Measurements from ENCODE around the gene OXER1.

- TF ChIP-seq MXD1 (CRISPR knock-in tag; IDR thresholded peaks at IDR 0.05): no peak
- no peak for TF ChIP-seq GABPA (IDR thresholded peaks at IDR 0.05; ENCODE audit: low read depth, low read length)
- TF ChIP-seq GABPA (CRISPR knock-in tag; IDR thresholded peaks at IDR 0.05; ENCODE audit: low read depth): no peak
- TF ChIP-seq ZFP90 (CRISPR knock-in tag; IDR thresholded peaks at IDR 0.05; ENCODE audit: borderline replicate concordance): no peak
- TF ChIP-seq, protein P1, sequence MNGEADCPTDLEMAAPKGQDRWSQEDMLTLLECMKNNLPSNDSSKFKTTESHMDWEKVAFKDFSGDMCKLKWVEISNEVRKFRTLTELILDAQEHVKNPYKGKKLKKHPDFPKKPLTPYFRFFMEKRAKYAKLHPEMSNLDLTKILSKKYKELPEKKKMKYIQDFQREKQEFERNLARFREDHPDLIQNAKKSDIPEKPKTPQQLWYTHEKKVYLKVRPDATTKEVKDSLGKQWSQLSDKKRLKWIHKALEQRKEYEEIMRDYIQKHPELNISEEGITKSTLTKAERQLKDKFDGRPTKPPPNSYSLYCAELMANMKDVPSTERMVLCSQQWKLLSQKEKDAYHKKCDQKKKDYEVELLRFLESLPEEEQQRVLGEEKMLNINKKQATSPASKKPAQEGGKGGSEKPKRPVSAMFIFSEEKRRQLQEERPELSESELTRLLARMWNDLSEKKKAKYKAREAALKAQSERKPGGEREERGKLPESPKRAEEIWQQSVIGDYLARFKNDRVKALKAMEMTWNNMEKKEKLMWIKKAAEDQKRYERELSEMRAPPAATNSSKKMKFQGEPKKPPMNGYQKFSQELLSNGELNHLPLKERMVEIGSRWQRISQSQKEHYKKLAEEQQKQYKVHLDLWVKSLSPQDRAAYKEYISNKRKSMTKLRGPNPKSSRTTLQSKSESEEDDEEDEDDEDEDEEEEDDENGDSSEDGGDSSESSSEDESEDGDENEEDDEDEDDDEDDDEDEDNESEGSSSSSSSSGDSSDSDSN (CRISPR knock-in tag; IDR thresholded peaks at IDR 0.05): no peak
- TF ChIP-seq CTCF (CRISPR knock-in tag; IDR thresholded peaks at IDR 0.05): no peak
- no peak for TF ChIP-seq ATF2 (CRISPR knock-in tag; IDR thresholded peaks at IDR 0.05)
- no peak for TF ChIP-seq ZSCAN22 (CRISPR knock-in tag; IDR thresholded peaks at IDR 0.05)
- TF ChIP-seq ZNF207 (IDR thresholded peaks at IDR 0.05; ENCODE audit: borderline replicate concordance): no peak
- TF ChIP-seq JUNB (CRISPR knock-in tag; IDR thresholded peaks at IDR 0.05; ENCODE audit: borderline replicate concordance): no peak
Observed at GRCh38 chr2:42777883-42778805, 14.2 kb upstream of the OXER1 start.
